HT-29 (cell line): Measurements from ENCODE around the gene ING5. TPM values are rescaled to one million over a fixed set of nuclear protein-coding genes. Genes with fewer than 3 reads are reported as not detected.
"Not testable (repeated sequence)": the region's sequence is repeated elsewhere in the genome, so short reads cannot be mapped to it uniquely, and the experiment has no call there.

Experiments
- DNase-seq: peaks from one replicate; pipeline ENCODE4 v3.0.0-alpha.2; 2015; ENCODE audit warnings: low spot score
- total RNA-seq: library from RNA; depleted of rRNA; stranded (reverse); fragments of >200 nt; shearing (Covaris generic); gene quantifications from 2 replicates; pipeline ENCODE4 v1.2.3, GENCODE V29; 2014

The ING5 gene
- total RNA-seq, 1 experiment from 2014 or later, result 46.4 TPM

DNA sequence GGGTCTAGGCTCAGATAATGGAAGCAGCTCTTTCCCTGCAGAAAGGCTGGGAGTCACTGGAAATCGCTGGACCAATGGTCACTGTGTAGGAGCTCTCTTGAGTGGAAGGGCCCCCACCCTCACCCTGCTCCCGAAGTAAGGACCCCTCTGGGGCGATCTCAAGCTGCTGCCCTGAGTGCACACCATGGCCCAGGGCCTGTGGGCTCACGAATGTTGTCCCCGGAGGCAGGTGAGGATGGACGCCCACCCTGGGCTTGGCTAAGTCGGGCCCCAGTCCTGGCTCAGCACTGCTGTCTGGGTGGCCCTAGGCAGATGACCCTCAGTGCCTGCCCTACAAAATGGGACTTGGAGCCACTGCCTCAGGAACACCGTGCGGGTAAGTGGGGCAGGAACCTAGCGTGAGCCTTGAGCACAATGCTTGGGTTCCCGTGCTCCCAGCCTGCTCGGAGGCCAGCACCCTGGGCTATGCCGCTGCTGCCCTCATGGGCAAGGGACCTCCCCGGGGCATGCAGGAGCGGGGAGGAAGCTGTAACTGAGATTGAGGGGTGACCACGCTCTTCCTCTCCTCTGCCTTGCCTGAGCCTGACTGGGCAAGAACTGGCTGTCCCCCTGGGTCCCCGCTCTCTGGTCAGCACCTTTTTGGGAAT, 36.3 kb downstream of the ING5 start:
- no peak for DNase-seq

- no peak for DNase-seq
Measured at GRCh38 chr2:241739177-241739576, 37.3 kb downstream of the ING5 start.

DNA sequence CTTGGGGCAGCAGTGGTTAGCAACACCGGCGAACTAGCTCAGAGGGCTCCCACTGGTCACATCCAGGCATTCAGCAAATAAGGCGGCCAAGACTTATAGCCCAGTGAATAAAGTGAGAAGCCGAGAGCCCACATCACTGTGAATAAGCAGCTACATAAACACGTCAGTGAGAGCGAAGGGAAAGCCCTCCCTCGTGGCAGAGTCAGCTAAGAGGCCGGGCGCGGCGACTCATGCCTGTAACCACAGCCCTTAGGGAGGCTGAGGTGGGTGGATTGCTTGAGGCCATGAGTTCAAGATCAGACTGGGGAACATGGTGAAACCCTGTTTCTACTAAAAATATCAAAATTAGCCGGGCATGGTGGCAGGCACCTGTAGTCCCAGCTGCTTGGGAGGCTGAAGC, 37.8 kb downstream of the ING5 start:
- no peak for DNase-seq

- DNase-seq, result peak; percentile 21
Measured at GRCh38 chr2:241741016-241741415, 39.2 kb downstream of the ING5 start.

GRCh38 chr2:241742320-241742939, 40.6 kb downstream of the ING5 start:
- DNase-seq, result no peak

- not testable (repeated sequence) for DNase-seq
Measured at GRCh38 chr2:241743008-241743407, 41.2 kb downstream of the ING5 start.

DNA sequence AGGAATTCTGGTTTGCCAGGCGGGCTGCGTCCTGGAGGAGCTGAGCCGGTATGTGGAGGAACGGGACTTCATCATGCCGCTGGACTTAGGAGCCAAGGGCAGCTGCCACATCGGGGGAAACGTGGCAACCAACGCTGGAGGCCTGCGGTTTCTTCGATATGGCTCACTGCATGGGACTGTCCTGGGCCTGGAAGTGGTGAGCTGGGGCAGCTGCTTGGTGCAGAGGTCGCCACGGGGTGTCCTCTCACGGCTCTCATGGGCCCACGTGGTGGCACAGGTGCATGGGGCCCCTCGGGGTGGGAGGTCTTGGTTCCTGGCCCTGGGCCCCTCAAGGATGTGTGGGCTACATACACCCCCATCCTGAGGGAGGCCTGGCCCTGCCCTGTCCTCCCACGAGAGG, 41.8 kb downstream of the ING5 start:
- DNase-seq, result no peak

DNA sequence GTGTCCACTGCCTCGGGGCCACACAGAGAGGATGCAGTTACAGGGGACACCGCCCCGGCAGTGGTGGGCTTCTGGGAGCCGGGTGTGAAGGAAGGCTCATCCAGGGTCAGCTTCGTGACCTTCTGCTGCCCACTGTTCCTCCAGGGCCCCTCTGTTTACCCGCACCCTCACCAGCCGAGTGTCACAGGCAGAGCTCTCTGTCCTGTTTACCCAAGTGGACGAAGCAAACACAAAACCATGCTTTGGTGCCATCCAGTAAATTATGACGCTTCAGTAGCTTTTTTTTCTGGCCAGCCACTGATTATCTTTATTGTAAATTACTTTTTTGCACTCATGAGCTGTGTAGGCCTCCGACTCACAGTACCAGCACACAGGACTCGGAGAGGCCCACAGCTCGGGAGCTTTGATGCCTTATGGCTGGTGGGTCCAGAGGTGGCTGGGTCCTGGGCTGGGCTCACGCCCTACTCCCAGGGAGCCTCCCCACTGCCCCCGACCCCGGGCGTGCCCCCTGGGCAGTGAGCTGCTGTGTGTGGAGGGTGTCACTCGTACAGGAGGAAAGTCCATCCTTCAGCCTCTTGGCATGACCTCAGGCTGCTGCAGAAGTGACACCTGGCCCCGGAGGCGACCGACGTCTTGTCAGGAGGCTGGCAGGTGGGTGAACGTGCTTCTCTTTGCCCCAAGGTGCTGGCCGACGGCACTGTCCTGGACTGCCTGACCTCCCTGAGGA, 42.4 kb downstream of the ING5 start:
- DNase-seq, result no peak

- no peak for DNase-seq
Measured at GRCh38 chr2:241745276-241745675, 43.4 kb downstream of the ING5 start.

DNA sequence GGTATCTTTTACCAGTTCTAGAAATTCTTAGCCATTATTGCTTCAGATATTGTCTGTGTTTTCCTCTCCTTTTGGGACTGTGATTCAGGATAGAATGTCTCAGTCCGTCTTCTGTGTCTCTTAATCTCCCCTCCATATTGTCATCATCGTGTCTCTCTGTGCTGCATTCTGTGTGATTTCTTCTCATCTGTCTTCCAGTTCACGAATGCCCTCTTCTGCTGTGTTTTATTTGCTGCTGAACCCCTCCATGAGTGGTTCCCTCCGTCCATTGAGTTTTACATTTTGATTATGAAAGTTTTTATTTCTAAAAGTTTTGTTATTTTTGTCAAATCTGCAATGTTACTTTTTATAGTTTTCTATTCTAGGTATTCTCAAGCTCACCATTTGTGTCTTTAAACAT, 44.2 kb downstream of the ING5 start:
- DNase-seq, result no peak

DNA sequence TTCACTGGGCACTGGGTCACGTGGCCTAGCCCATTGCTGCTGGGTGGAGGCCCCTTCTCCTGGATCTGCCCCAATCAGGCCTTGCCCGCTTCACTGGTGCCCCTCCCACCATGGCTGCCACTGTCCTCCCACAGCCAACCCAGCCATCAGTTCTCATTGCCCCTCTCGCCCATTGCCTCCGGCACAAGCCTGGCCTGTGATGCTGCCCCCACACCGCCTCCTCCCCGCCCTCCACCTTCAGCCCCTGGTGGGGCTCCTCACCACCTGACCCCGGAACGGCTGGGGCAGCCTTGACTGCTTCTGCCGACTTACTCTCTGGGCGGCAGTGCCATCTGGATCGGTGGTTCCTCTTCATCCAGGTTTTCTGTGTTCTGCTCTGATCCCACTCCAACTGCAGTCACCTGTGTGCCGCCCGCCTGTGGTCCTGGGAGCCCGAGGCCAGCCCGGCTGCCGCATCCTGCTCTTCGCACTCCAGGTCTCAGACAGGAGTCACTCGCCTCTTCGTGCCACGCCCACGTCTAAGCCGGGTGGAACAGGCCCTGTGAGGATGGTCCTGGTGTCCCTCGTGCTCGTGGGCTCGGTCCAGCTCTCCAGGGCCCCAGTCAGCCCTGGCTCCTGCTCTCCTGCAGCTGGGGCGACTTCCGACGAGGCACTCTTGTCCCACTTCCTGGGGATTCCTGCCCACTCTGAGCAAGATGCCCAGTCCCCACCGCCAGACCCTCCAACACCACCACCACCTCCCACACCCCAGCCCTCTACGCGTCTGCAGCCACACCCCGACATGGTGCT, 46.8 kb downstream of the ING5 start:
- DNase-seq, result no peak

GRCh38 chr2:241750076-241750840, 48.4 kb downstream of the ING5 start:
- DNase-seq, result no peak

- no peak for DNase-seq
Measured at GRCh38 chr2:241751152-241751551, 49.3 kb downstream of the ING5 start.

- DNase-seq, result no peak
Measured at GRCh38 chr2:241751776-241752175, 49.9 kb downstream of the ING5 start.

DNA sequence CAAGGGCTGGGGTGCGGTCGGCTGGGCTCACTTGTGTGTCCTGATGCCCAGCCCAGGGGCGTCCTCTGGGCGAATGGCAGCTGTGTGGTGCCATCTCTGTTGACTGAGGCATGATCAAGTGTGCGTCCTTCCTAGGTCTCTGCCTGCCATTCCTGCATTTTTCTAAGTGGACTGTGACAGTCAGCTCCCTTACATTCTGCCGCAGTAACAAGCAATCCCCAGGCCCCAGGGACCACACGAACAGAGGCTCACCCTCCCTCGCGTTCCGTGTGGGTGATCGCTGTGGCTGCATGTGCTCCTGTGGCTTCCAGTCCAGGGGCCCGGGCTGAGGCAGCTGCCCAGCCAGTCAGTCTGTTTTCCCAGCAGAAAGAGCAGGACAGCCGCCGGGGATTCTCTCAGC, 50.4 kb downstream of the ING5 start:
- DNase-seq, result no peak

- DNase-seq, result no peak
Measured at GRCh38 chr2:241752689-241753276, 50.9 kb downstream of the ING5 start.

DNA sequence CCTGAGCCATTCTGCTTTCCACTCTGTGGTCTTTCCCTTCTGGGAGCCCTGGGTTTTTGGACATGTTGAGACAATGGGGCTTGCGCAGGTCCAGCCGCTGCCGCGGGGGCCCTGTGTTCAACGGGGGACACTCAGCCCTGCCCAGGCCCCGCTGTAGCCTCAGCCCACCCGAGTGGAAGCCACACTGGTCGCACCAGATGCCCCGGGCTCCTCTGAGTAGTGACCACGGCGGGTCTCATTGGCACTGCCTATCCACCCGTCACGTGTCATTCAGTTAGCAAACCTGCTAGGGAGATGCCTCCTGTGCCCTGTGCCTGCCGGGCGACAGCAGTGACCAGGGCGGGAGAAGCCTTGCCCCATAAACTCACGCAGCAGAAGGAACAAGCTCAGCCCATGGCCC, 51.7 kb downstream of the ING5 start:
- DNase-seq, result no peak

DNA sequence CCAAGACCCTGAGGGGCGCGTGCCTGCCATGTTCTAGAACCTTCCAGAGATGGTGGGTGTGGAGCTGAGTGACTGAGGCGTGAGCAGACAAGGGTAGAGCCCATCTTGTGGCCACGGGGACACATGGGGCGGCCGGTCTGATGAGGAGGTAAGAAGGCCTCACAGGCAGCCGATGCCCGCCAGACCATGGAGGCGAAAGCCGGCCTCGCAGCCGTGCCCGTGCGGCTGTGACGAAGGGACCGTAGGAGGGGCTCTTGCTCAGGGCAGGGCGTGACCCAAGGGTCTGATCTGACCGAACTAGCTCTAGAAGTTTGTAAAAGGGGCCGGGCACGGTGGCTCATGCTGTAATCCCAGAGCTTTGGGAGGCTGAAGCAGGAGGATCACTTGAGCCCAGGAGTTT, 52.2 kb downstream of the ING5 start:
- DNase-seq, result no peak

- no peak for DNase-seq
Measured at GRCh38 chr2:241755166-241755565, 53.3 kb downstream of the ING5 start.

DNA sequence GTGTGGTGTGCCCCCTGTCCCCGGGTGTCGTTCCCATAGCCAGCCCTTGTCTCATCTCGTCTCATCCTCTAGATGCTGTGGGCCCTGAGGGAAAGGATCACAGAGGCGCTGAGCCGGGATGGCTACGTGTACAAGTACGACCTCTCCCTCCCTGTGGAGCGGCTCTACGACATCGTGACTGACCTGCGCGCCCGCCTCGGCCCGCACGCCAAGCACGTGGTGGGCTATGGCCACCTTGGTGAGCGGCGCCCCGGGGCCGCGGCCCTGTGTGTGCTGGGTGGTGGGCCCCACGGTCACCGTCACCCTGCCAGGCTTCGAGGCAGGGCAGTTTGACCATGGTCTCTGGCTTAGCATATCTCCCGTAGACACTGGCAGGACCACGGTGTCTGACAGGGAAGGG, 53.9 kb downstream of the ING5 start:
- DNase-seq, result no peak
